ENCODE results near the gene CCDC149.

GRCh38 chr4:24801136-24801855 is 111.5 kb downstream of the CCDC149 start:
- TF ChIP-seq CTCF (IDR thresholded peaks at IDR 0.05) (no peak), EP300 (IDR thresholded peaks at IDR 0.05) (no peak)
